ENCODE data around the gene TSFM.

The TSFM gene

GRCh38 chr12:57756406-57757341, 25.9 kb upstream of the TSFM start:
- Histone ChIP-seq H2AFZ (ENCODE audit: low read depth, low read length) (no peak overlapping the region), H3K4me2 (ENCODE audit: low read length) (peak overlapping the region; percentile 99), H3K79me2 (ENCODE audit: low read length) (peaks cover 48% of the 10 kb centered on the region), H3K9ac (ENCODE audit: low read length) (peak overlapping the region; percentile 94), H4K20me1 (ENCODE audit: insufficient read depth, low read length) (peaks cover 25% of the 10 kb centered on the region), H3K4me3 (ENCODE audit: low read length) (peak overlapping the region; percentile 82), H3K27me3 (ENCODE audit: low read depth, low read length) (no peaks in the 10 kb centered on the region), H3K4me1 (ENCODE audit: low read length) (peaks cover 25% of the 10 kb centered on the region), H3K27ac (ENCODE audit: low read length) (peak overlapping the region; percentile 92), H3K36me3 (replicated peaks; ENCODE audit: low read depth, low read length) (peaks cover 40% of the 10 kb centered on the region), H3K9me3 (ENCODE audit: insufficient read depth, low read length) (no peaks in the 10 kb centered on the region)
- no peak for TF ChIP-seq EZH2phosphoT487 (IDR thresholded peaks at IDR 0.05; ENCODE audit: low read depth)
- peak; percentile 76 for TF ChIP-seq CTCF (IDR thresholded peaks at IDR 0.05; ENCODE audit: low read depth, low read length)

- no peaks in the 10 kb centered on the region for H3K27me3 ChIP-seq (ENCODE audit: low read depth, low read length)
- no peak overlapping the region for H3K9ac ChIP-seq (ENCODE audit: low read length)
Measured at GRCh38 chr12:57757771-57758170, 24.8 kb upstream of the TSFM start.

GRCh38 chr12:57758552-57759359, 23.8 kb upstream of the TSFM start:
- Histone ChIP-seq H3K9me3 (ENCODE audit: insufficient read depth, low read length) (no peaks in the 10 kb centered on the region), H2AFZ (ENCODE audit: low read depth, low read length) (no peak overlapping the region), H3K9ac (ENCODE audit: low read length) (no peak overlapping the region), H3K36me3 (replicated peaks; ENCODE audit: low read depth, low read length) (peaks cover 46% of the 10 kb centered on the region), H3K4me1 (ENCODE audit: low read length) (peaks cover 15% of the 10 kb centered on the region), H3K27me3 (ENCODE audit: low read depth, low read length) (no peaks in the 10 kb centered on the region), H3K4me2 (ENCODE audit: low read length) (no peak overlapping the region), H3K4me3 (ENCODE audit: low read length) (no peak overlapping the region), H4K20me1 (ENCODE audit: insufficient read depth, low read length) (peaks cover 25% of the 10 kb centered on the region), H3K27ac (ENCODE audit: low read length) (no peak overlapping the region), H3K79me2 (ENCODE audit: low read length) (peaks cover 38% of the 10 kb centered on the region)
- TF ChIP-seq CTCF (IDR thresholded peaks at IDR 0.05; ENCODE audit: low read depth, low read length) (no peak), EZH2phosphoT487 (IDR thresholded peaks at IDR 0.05; ENCODE audit: low read depth) (no peak)

More at GRCh38 chr12:57757771-57758170, 24.8 kb upstream of the TSFM start:
- Histone ChIP-seq H3K4me3 (ENCODE audit: low read length) (no peak overlapping the region), H3K36me3 (replicated peaks; ENCODE audit: low read depth, low read length) (peaks cover 46% of the 10 kb centered on the region), H2AFZ (ENCODE audit: low read depth, low read length) (no peak overlapping the region), H3K27ac (ENCODE audit: low read length) (no peak overlapping the region), H4K20me1 (ENCODE audit: insufficient read depth, low read length) (peaks cover 25% of the 10 kb centered on the region), H3K4me2 (ENCODE audit: low read length) (no peak overlapping the region), H3K9me3 (ENCODE audit: insufficient read depth, low read length) (no peaks in the 10 kb centered on the region), H3K4me1 (ENCODE audit: low read length) (peaks cover 23% of the 10 kb centered on the region), H3K79me2 (ENCODE audit: low read length) (peaks cover 40% of the 10 kb centered on the region)
- TF ChIP-seq CTCF (IDR thresholded peaks at IDR 0.05; ENCODE audit: low read depth, low read length) = no peak
- no peak for TF ChIP-seq EZH2phosphoT487 (IDR thresholded peaks at IDR 0.05; ENCODE audit: low read depth)

Measured in OCI-LY3 (cell line).